Stomach smooth muscle (tissue), 2 donors: ENCODE measurements around the gene ORC4.
"Not testable (repeated sequence)": the region's sequence is repeated elsewhere in the genome, so short reads cannot be mapped to it uniquely, and the experiment has no call there.

Source experiments
- H3K27ac ChIP-seq: one replicate; pipeline ENCODE4 v1.7.0; 2013; ENCODE audit warnings: mild to moderate bottlenecking, low read length, inconsistent platforms
- H3K27me3 ChIP-seq, 2 donors: one replicate each; pipeline ENCODE4 v1.7.0; 2013; ENCODE audit warnings: low read length in 2 of 2; ENCODE audit not compliant: insufficient read depth in 2 of 2, control insufficient read depth in 1 of 2
- H3K36me3 ChIP-seq, 2 donors: one replicate each; pipeline ENCODE4 v1.7.0; 2013; ENCODE audit warnings: low read length in 2 of 2; ENCODE audit not compliant: control insufficient read depth in 2 of 2, insufficient read depth in 2 of 2
- H3K4me1 ChIP-seq: one replicate; pipeline ENCODE4 v1.7.0; 2013; ENCODE audit warnings: low read length; ENCODE audit not compliant: control insufficient read depth, insufficient read depth
- H3K4me3 ChIP-seq, 2 donors: one replicate each; pipeline ENCODE4 v1.7.0; 2013; ENCODE audit warnings: low read length in 2 of 2
- H3K9ac ChIP-seq, 2 donors: one replicate each; pipeline ENCODE4 v1.7.0; 2013; ENCODE audit warnings: low read length in 2 of 2, mild to moderate bottlenecking in 1 of 2
- H3K9me3 ChIP-seq, 2 donors: one replicate each; pipeline ENCODE4 v1.7.0; 2013; ENCODE audit warnings: low read length in 2 of 2; ENCODE audit not compliant: control insufficient read depth in 2 of 2
- donor health status: healthy.
- donor health status: Pancreatic carcinoma.

The ORC4 gene

DNA sequence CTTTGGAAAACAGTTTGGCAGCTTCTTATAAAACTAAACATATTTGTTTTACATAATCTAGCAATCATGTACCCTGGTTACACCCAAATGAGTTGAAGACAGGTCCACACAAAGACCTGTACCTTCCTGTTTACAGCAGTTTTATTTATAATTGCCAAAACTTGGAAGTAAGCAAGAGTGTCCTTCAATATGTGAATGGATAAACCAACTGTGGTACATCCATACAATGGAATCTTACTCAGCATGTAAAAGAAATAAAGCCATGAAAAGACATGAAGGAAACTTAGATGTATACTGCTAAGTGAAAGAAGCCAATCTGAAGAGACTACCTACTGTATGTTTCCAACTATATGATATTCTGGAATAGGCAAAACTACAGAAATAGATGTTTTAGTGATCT lies 23.7 kb downstream of the ORC4 start:
- no peak overlapping the region for H3K9ac ChIP-seq
- H3K9me3 ChIP-seq = no peaks in the 10 kb centered on the region
- H3K36me3 ChIP-seq = peaks cover 0 to 2% of the 10 kb centered on the region in 2 donors
- no peaks in the 10 kb centered on the region for H3K4me1 ChIP-seq
- no peak overlapping the region for H3K4me3 ChIP-seq
- H3K27me3 ChIP-seq = no peaks in the 10 kb centered on the region
- H3K27ac ChIP-seq = no peak overlapping the region

DNA sequence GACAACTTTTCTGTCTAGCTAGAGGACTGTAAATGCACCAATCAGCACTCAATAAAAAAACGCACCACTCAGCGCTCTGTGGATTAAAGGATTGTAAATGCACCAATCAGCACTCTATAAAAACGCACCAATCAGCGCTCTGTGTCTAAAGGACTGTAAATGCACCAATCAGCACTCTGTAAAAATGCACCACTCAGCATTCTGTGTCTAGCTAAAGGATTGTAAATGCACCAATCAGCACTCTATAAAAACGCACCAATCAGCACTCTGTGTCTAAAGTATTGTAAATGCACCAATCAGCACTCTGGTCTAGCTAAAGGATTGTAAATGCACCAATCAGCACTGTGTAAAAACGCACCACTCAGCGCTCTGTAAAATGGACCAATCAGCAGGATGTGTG lies 25.6 kb downstream of the ORC4 start:
- H3K9me3 ChIP-seq, H3K4me1 ChIP-seq, H3K4me3 ChIP-seq, H3K27ac ChIP-seq, H3K27me3 ChIP-seq, H3K9ac ChIP-seq, H3K36me3 ChIP-seq: not testable (repeated sequence)

- Histone ChIP-seq H3K27ac (no peak overlapping the region), H3K27me3 (no peaks in the 10 kb centered on the region), H3K4me1 (no peaks in the 10 kb centered on the region), H3K9ac (no peak overlapping the region), H3K9me3 (no peaks in the 10 kb centered on the region), H3K4me3 (no peak overlapping the region), H3K36me3 (peaks cover 0 to under 1% of the 10 kb centered on the region in 2 donors)
Measured at GRCh38 chr2:147989809-147990403, 30.6 kb downstream of the ORC4 start.

- H3K36me3 ChIP-seq = no peaks in the 10 kb centered on the region
- no peak overlapping the region for H3K4me3 ChIP-seq
- H3K27ac ChIP-seq = no peak overlapping the region
- H3K9ac ChIP-seq = no peak overlapping the region
- no peaks in the 10 kb centered on the region for H3K27me3 ChIP-seq
- no peaks in the 10 kb centered on the region for H3K4me1 ChIP-seq
- H3K9me3 ChIP-seq = no peaks in the 10 kb centered on the region
Measured at GRCh38 chr2:147989102-147989501, 31.4 kb downstream of the ORC4 start.

- no peak overlapping the region for H3K9ac ChIP-seq
- H3K27me3 ChIP-seq = no peaks in the 10 kb centered on the region
- no peaks in the 10 kb centered on the region for H3K9me3 ChIP-seq
- H3K4me1 ChIP-seq = no peaks in the 10 kb centered on the region
- H3K4me3 ChIP-seq = no peak overlapping the region
- H3K36me3 ChIP-seq = no peaks in the 10 kb centered on the region
- no peak overlapping the region for H3K27ac ChIP-seq
Measured at GRCh38 chr2:147980940-147981528, 39.5 kb downstream of the ORC4 start.

DNA sequence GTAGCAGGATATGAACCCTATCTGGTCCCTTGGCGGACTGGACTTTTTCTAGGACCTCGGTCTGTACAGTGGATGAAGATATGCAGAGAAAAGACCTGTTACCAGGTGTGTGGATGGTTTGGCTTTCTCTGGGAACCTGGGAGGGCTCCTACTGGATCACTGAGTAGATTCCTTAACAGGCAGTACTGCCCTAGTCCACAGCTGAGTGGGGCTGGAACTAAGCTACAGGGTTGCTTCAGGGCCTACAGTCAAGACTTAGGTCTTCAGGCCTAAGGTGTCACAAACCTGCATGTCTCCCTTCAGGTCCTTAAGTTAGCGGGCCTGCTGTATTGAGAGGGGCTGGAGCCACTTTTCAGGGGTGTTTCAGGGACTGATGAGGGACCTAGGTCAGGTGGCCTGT lies 42.9 kb downstream of the ORC4 start:
- Histone ChIP-seq H3K4me3 (no peak overlapping the region), H3K9me3 (no peaks in the 10 kb centered on the region), H3K4me1 (no peaks in the 10 kb centered on the region), H3K27ac (no peak overlapping the region), H3K27me3 (no peaks in the 10 kb centered on the region), H3K9ac (no peak overlapping the region), H3K36me3 (no peaks in the 10 kb centered on the region)

DNA sequence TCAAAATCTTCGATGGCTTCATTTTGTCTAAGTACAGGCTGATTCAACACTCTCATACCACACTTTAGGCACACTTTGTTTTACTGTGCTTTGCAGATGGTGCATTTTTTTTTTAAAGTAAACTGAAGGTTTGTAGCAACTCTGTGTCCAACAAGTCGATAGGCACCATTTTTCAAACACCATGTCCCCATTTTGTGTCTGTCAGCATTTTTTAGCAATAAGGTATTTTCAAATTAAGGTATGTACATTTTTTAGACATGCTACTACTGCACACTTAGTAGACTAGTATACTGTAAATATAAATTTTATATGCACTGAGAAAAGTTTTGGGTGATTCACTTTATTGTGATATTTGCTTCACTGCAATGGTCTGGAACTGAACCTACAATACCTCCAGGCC lies 44.4 kb downstream of the ORC4 start:
- Histone ChIP-seq H3K27me3 (no peaks in the 10 kb centered on the region), H3K36me3 (no peaks in the 10 kb centered on the region), H3K4me1 (no peaks in the 10 kb centered on the region), H3K9me3 (no peaks in the 10 kb centered on the region), H3K9ac (no peak overlapping the region), H3K27ac (no peak overlapping the region), H3K4me3 (no peak overlapping the region)

- H3K9ac ChIP-seq = no peak overlapping the region
- no peaks in the 10 kb centered on the region for H3K4me1 ChIP-seq
- no peak overlapping the region for H3K27ac ChIP-seq
- H3K4me3 ChIP-seq = no peak overlapping the region
- H3K36me3 ChIP-seq = no peaks in the 10 kb centered on the region
- peaks cover 0 to 3% of the 10 kb centered on the region in 2 donors for H3K9me3 ChIP-seq
- H3K27me3 ChIP-seq = no peaks in the 10 kb centered on the region
Measured at GRCh38 chr2:147968571-147968970, 52.0 kb downstream of the ORC4 start.

- peaks cover 10 to 12% of the 10 kb centered on the region in 2 donors for H3K36me3 ChIP-seq
- no peak overlapping the region for H3K9ac ChIP-seq
- H3K9me3 ChIP-seq = no peaks in the 10 kb centered on the region
- no peaks in the 10 kb centered on the region for H3K27me3 ChIP-seq
- H3K4me3 ChIP-seq = no peak overlapping the region
- no peaks in the 10 kb centered on the region for H3K4me1 ChIP-seq
- H3K27ac ChIP-seq = no peak overlapping the region
Measured at GRCh38 chr2:147952118-147952517, 68.4 kb downstream of the ORC4 start.

- H3K4me1 ChIP-seq = no peaks in the 10 kb centered on the region
- H3K36me3 ChIP-seq = peaks cover 7 to 8% of the 10 kb centered on the region in 2 donors
- H3K27ac ChIP-seq = no peak overlapping the region
- H3K9me3 ChIP-seq = no peaks in the 10 kb centered on the region
- no peaks in the 10 kb centered on the region for H3K27me3 ChIP-seq
- no peak overlapping the region for H3K4me3 ChIP-seq
- no peak overlapping the region for H3K9ac ChIP-seq
Measured at GRCh38 chr2:147945660-147946059, 74.9 kb downstream of the ORC4 start.

DNA sequence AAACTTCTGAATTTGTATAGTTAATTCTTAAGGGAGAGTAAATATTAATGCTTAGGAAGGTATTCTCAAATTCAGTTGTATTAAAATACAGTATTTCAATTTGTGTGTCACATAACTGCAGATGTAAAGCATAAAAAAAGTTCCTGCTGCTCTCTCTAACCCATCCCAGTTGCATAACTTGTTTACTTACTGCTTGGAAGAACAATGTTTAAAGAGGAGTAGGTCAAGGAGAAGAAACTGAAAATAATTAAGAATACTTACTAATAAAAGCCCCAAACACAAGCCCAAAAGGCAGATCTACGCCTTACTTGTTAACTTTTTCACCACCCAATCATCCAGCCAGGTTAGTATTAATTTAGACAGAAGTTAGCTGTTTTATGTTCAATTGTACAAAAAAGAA lies 81.2 kb downstream of the ORC4 start:
- H3K36me3 ChIP-seq = peaks cover 2 to 10% of the 10 kb centered on the region in 2 donors
- no peaks in the 10 kb centered on the region for H3K9me3 ChIP-seq
- H3K9ac ChIP-seq = no peak overlapping the region
- no peaks in the 10 kb centered on the region for H3K27me3 ChIP-seq
- H3K4me1 ChIP-seq = no peaks in the 10 kb centered on the region
- no peak overlapping the region for H3K27ac ChIP-seq
- no peak overlapping the region for H3K4me3 ChIP-seq
